Stimulated activated effector memory CD8-positive, alpha-beta T cell treated with anti-CD3 and anti-CD28 coated beads, Interleukin-12 subunit alpha, Interleukin-12 subunit beta, amount 100 ng/mL, for 72 hours (primary cell): Measurements from ENCODE around the gene ATP13A2.
A peak's percentile ranks its signal among the peaks of the same experiment; 100 is the strongest.

Experiments used
- ATAC-seq: fragments of 150-1000 bp; cut with Tn5 transposase; 2 replicates; pipeline ENCODE4 v1.10.0; 2021
- DNase-seq, 2 donors: peaks; one replicate each; pipeline ENCODE4 v3.0.0; 2021 to 2022; ENCODE audit warnings: low spot score in 2 of 2
- H3K27ac Mint-ChIP-seq: one replicate; pipeline ENCODE4 v1.8.0; 2022; ENCODE audit warnings: mild to moderate bottlenecking, mixed read lengths
- H3K36me3 Mint-ChIP-seq: one replicate; pipeline ENCODE4 v1.8.0; 2022; ENCODE audit warnings: mild to moderate bottlenecking, mixed read lengths
- H3K4me1 Mint-ChIP-seq: one replicate; pipeline ENCODE4 v1.8.0; 2022; ENCODE audit warnings: mixed read lengths
- H3K4me3 Mint-ChIP-seq: one replicate; pipeline ENCODE4 v1.8.0; 2022; ENCODE audit warnings: mild to moderate bottlenecking, mixed read lengths
- H3K9me3 Mint-ChIP-seq: one replicate; pipeline ENCODE4 v1.8.0; 2022; ENCODE audit warnings: mixed read lengths

Gene ATP13A2

GRCh38 chr1:17020502-17020901, 8.8 kb upstream of the ATP13A2 start:
- no peak for DNase-seq
- peak overlapping the region; percentile 63 for H3K27ac Mint-ChIP-seq
- ATAC-seq = no peak
- no peak overlapping the region for H3K4me3 Mint-ChIP-seq
- no peaks in the 10 kb centered on the region for H3K9me3 Mint-ChIP-seq
- H3K4me1 Mint-ChIP-seq = peaks cover 8% of the 10 kb centered on the region
- peaks cover 87% of the 10 kb centered on the region for H3K36me3 Mint-ChIP-seq

GRCh38 chr1:17018849-17019248, 7.1 kb upstream of the ATP13A2 start:
- DNase-seq (no peak), ATAC-seq (no peak)
- H3K36me3 Mint-ChIP-seq = peaks cover 71% of the 10 kb centered on the region
- peak overlapping the region; percentile 63 for H3K27ac Mint-ChIP-seq
- peaks cover 8% of the 10 kb centered on the region for H3K4me1 Mint-ChIP-seq
- H3K4me3 Mint-ChIP-seq = no peak overlapping the region
- no peaks in the 10 kb centered on the region for H3K9me3 Mint-ChIP-seq

GRCh38 chr1:17017435-17017834, 5.7 kb upstream of the ATP13A2 start:
- no peaks in the 10 kb centered on the region for H3K9me3 Mint-ChIP-seq
- DNase-seq (no peak), ATAC-seq (no peak)
- H3K36me3 Mint-ChIP-seq = peaks cover 57% of the 10 kb centered on the region
- H3K27ac Mint-ChIP-seq = no peak overlapping the region
- H3K4me1 Mint-ChIP-seq = peaks cover 13% of the 10 kb centered on the region
- H3K4me3 Mint-ChIP-seq = no peak overlapping the region

GRCh38 chr1:17016317-17016661, 4.6 kb upstream of the ATP13A2 start:
- no peaks in the 10 kb centered on the region for H3K9me3 Mint-ChIP-seq
- H3K27ac Mint-ChIP-seq = no peak overlapping the region
- no peak overlapping the region for H3K4me3 Mint-ChIP-seq
- no peak for DNase-seq
- H3K36me3 Mint-ChIP-seq = peaks cover 45% of the 10 kb centered on the region
- no peak for ATAC-seq
- H3K4me1 Mint-ChIP-seq = peaks cover 19% of the 10 kb centered on the region

- Mint-ChIP-seq H3K9me3 (no peaks in the 10 kb centered on the region), H3K27ac (no peak overlapping the region), H3K4me1 (peaks cover 31% of the 10 kb centered on the region), H3K4me3 (no peak overlapping the region), H3K36me3 (peaks cover 31% of the 10 kb centered on the region)
- ATAC-seq = no peak
- DNase-seq = no peak
These were observed 3.2 kb upstream of the ATP13A2 start for GRCh38 chr1:17014671-17015567.

GRCh38 chr1:17013491-17014320, 2.0 kb upstream of the ATP13A2 start:
- Mint-ChIP-seq H3K36me3 (peaks cover 19% of the 10 kb centered on the region), H3K9me3 (no peaks in the 10 kb centered on the region), H3K4me1 (peaks cover 28% of the 10 kb centered on the region), H3K27ac (no peak overlapping the region), H3K4me3 (no peak overlapping the region)
- DNase-seq = no peak
- ATAC-seq = no peak

- Mint-ChIP-seq H3K36me3 (peaks cover 12% of the 10 kb centered on the region), H3K4me3 (peak overlapping the region; percentile 79), H3K27ac (no peak overlapping the region), H3K9me3 (no peaks in the 10 kb centered on the region), H3K4me1 (peaks cover 29% of the 10 kb centered on the region)
- no peak for DNase-seq
- ATAC-seq = no peak
These were observed 1.2 kb upstream of the ATP13A2 start for GRCh38 chr1:17012775-17013490.

GRCh38 chr1:17011092-17011438, 663 bp downstream of the ATP13A2 start:
- peaks cover 29% of the 10 kb centered on the region for H3K4me1 Mint-ChIP-seq
- ATAC-seq (no peak), DNase-seq (peak in 1 of 2 donors; percentile 54)
- H3K36me3 Mint-ChIP-seq = no peaks in the 10 kb centered on the region
- peak overlapping the region; percentile 79 for H3K4me3 Mint-ChIP-seq
- no peaks in the 10 kb centered on the region for H3K9me3 Mint-ChIP-seq
- peak overlapping the region; percentile 67 for H3K27ac Mint-ChIP-seq

GRCh38 chr1:17009706-17010105, 2.0 kb downstream of the ATP13A2 start:
- Mint-ChIP-seq H3K4me3 (peak overlapping the region; percentile 79), H3K4me1 (peaks cover 29% of the 10 kb centered on the region), H3K27ac (no peak overlapping the region), H3K9me3 (no peaks in the 10 kb centered on the region), H3K36me3 (no peaks in the 10 kb centered on the region)
- ATAC-seq (no peak), DNase-seq (no peak)

GRCh38 chr1:17008208-17008855, 3.4 kb downstream of the ATP13A2 start:
- no peak overlapping the region for H3K27ac Mint-ChIP-seq
- peaks cover 12% of the 10 kb centered on the region for H3K36me3 Mint-ChIP-seq
- H3K4me3 Mint-ChIP-seq = no peak overlapping the region
- H3K9me3 Mint-ChIP-seq = no peaks in the 10 kb centered on the region
- H3K4me1 Mint-ChIP-seq = peaks cover 29% of the 10 kb centered on the region
- ATAC-seq (no peak), DNase-seq (no peak)

- Mint-ChIP-seq H3K36me3 (peaks cover 12% of the 10 kb centered on the region), H3K4me3 (no peak overlapping the region), H3K4me1 (peaks cover 21% of the 10 kb centered on the region), H3K27ac (peak overlapping the region; percentile 56), H3K9me3 (no peaks in the 10 kb centered on the region)
- DNase-seq = no peak
- no peak for ATAC-seq
These were observed 4.6 kb downstream of the ATP13A2 start for GRCh38 chr1:17007121-17007520.

GRCh38 chr1:17005365-17005740, 6.4 kb downstream of the ATP13A2 start:
- no peak overlapping the region for H3K4me3 Mint-ChIP-seq
- DNase-seq = no peak
- peaks cover 10% of the 10 kb centered on the region for H3K4me1 Mint-ChIP-seq
- no peak overlapping the region for H3K27ac Mint-ChIP-seq
- peaks cover 27% of the 10 kb centered on the region for H3K36me3 Mint-ChIP-seq
- no peaks in the 10 kb centered on the region for H3K9me3 Mint-ChIP-seq
- no peak for ATAC-seq

GRCh38 chr1:17004466-17005364, 7.0 kb downstream of the ATP13A2 start:
- Mint-ChIP-seq H3K4me1 (peaks cover 5% of the 10 kb centered on the region), H3K36me3 (peaks cover 31% of the 10 kb centered on the region), H3K27ac (peak overlapping the region; percentile 74), H3K4me3 (no peak overlapping the region), H3K9me3 (no peaks in the 10 kb centered on the region)
- ATAC-seq = no peak
- DNase-seq = no peak

- Mint-ChIP-seq H3K4me1 (no peaks in the 10 kb centered on the region), H3K9me3 (no peaks in the 10 kb centered on the region)
- no peak for DNase-seq
These were observed 9.2 kb downstream of the ATP13A2 start for GRCh38 chr1:17002524-17002902.

More at GRCh38 chr1:17002524-17002902, 9.2 kb downstream of the ATP13A2 start:
- H3K4me3 Mint-ChIP-seq = no peak overlapping the region
- no peak overlapping the region for H3K27ac Mint-ChIP-seq
- peaks cover 52% of the 10 kb centered on the region for H3K36me3 Mint-ChIP-seq
- no peak for ATAC-seq
